Measurements from ENCODE around the gene GSK3B.

- TF ChIP-seq POLR2AphosphoS5 (IDR thresholded peaks at IDR 0.05; ENCODE audit: low read depth, low read length): no peak
- no peak for TF ChIP-seq POLR2A (IDR thresholded peaks at IDR 0.05; ENCODE audit: low read depth, low read length)
- no peak for TF ChIP-seq TAF1 (IDR thresholded peaks at IDR 0.05; ENCODE audit: low read depth, low read length)
- no peak for TF ChIP-seq SPI1 (IDR thresholded peaks at IDR 0.05; ENCODE audit: low read depth, low read length)
- no peak for TF ChIP-seq POU2F2 (IDR thresholded peaks at IDR 0.05; ENCODE audit: low read depth, low read length)
- no peak for TF ChIP-seq PAX5 (IDR thresholded peaks at IDR 0.05; ENCODE audit: insufficient read depth, low read length, severe bottlenecking)
Observed at GRCh38 chr3:119835556-119835955, 258.7 kb downstream of the GSK3B start.
